T47D (cell line): Measurements from ENCODE around the gene CGREF1.
A peak's percentile ranks its signal among the peaks of the same experiment; 100 is the strongest.
"Not testable (repeated sequence)": the region's sequence is repeated elsewhere in the genome, so short reads cannot be mapped to it uniquely, and the experiment has no call there.

ENCODE experiments used
- DNase-seq, 2 experiments: peaks; one replicate each; pipeline versions ENCODE4 v3.0.0 to v3.0.0-alpha.2; 2011 to 2012; ENCODE audit warnings: low read depth in 1 of 2, low spot score in 1 of 2
- JUND ChIP-seq: IDR thresholded peaks from 2 replicates; pipeline ENCODE4 v1.6.1; 2012; ENCODE audit warnings: low read depth
- in situ Hi-C: cut with HindIII; loops from 2 replicates; pipeline ENCODE4 v1.10.0; 2016; ENCODE audit warnings: low sequenced_read_pairs, low pct_unique_long_range_greater_than_20kb

Gene CGREF1

DNA sequence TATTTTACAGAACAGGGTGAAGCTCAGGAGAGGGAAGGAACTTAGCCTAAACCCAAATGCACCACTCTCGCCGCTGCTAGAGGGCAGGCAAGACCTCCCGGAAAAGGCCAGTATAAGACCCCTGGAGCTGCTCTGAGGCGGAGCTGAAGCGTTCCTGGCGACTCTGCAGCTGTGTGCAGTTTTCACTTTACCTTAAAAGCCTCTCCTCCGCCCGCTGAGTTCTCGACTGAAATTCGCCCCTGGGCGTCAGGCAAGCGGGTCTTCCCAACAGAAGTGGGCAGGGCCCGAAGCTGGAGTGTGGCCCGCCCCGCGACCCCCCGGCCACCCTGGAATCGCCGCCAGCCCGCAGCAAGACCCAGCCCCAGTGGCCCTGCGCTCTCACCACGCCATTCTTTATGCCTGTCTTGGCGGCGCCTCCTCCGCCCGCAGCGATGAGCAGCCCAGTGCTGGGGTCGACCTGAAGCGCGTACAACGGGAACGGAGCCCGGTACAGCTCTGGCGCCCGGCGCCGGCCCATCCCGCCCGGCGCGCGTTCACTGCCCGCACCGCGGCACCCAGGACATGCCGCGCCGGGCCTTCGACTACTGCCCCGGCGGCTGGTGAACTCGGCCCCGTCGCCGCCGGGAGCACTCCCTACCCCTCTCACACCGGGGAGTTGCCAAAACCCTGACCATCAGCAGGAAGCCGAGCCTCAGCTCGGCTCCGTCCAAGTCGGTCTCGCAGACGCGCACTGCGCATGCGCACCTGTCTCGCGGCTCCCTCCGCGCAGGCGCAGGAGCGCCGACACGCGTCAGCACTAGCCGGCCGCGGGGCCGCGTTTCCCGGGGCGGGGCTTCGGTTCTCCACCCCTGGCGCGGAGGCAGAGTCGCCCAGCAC is 15.2 kb upstream of the CGREF1 start, which contains the start of gene PREB:
Gene PREB, minus strand, starts transcription at position 732 of the 876 bp plus-strand sequence. Its CDS starts 215 bp downstream, at position 517.
- peak; percentile 90 to 94 for DNase-seq
- TF ChIP-seq JUND = no peak
- in situ Hi-C loops = no loop called here

DNA sequence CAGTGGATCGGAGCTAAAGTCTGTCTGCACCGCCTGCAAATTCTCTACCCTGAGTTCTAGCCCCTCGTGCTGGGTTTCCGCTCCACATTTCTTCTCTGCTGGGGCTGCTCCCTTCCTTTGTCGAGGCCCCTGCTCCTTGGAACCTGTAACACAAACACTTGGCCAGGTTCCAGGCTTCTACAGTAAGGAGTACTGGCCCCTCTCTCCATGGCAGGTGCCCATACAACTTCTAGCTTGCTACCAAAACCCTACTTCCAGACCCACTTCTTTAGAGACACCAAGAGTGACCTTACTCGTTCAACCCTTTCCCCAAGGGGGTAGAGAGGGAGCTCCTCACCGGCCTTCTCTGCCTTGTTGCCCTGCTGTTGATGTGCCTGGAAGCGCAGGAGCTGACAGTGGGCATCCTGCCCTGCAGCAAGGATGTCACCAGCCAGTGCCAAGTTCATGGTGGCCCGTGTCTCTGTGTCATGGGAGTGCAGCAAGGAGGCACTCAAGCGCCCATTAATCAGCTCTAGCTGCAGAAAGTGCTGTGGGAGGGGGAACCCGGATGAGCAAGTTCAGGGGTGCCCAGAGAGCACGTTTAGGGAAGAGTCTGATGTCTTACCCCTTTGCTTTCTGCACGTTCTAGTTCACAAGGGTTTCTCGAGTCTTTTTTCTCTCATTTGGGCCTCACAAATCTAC is 14.4 kb upstream of the CGREF1 start:
- DNase-seq = no peak
- in situ Hi-C loops = no loop called here
- no peak for TF ChIP-seq JUND

DNA sequence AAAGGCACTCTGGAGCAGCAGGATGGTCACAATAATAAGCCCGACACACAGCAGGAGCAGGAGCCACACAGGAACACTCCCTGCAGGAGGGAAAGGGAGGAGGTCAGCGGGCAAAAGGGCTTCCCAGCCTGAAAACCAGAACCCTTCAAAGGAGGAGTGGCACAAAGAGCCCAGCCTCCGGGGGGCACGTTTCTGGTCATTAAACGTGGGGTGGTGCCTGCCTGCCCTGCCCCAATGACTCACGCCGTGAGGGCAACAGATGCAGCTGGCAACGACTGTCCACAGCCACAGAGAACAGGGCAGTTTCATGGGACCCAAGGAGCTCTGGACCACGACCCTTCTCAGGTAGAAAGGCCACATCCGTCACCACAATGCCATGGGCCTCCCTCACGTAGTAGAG is 12.5 kb upstream of the CGREF1 start:
- TF ChIP-seq JUND = no peak
- DNase-seq = no peak
- in situ Hi-C loops = no loop called here

GRCh38 chr2:27130396-27130795 is 11.5 kb upstream of the CGREF1 start:
- in situ Hi-C loops = no loop called here
- no peak for DNase-seq
- no peak for TF ChIP-seq JUND

- in situ Hi-C loops = no loop called here
- no peak for TF ChIP-seq JUND
- no peak for DNase-seq
Measured at GRCh38 chr2:27128668-27129571, 10.0 kb upstream of the CGREF1 start.

- in situ Hi-C loops = no loop called here
- DNase-seq = no peak
- TF ChIP-seq JUND = no peak
Measured at GRCh38 chr2:27127883-27128667, 9.1 kb upstream of the CGREF1 start.

DNA sequence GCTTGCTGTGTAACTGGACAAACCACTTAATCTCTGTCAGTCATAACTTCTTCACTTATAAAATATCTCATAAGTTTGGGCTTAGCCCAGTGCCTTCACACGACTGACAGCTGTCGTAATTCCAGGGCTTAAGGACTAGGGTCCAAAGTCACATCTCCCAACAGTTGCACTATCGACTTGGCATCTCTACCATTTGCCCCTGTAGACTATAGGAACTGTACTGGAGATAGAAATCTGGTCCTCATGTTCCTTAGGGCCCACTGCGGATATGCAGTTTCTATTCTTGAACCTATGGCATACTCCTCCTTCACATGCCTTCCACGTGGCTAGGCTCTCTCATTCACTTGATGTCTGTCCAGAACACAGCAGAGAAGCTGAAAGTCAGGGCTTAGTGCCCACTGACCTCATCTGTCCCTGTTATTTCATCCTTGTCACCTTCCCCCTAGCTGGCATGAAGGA is 7.4 kb upstream of the CGREF1 start:
- no peak for TF ChIP-seq JUND
- in situ Hi-C loops = no loop called here
- no peak for DNase-seq

DNA sequence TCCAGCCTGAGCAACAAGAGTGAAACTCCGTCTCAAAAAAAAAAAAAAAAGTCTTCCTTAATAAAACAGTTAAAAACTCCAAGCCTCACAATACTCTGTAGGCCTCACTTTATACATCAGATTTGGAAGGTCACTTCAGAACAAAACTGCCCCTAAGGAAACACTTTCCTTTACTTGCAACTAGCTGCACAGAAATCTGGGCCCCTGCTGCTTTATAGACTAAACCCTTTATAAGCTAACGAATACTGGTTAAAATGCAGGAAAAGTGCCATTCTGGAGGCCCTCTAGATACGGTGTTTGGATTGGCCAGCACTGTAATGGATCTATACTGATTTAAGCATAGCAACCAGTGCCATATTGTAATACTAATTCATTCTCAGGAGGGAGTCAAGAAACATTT is 6.2 kb upstream of the CGREF1 start:
- in situ Hi-C loops = no loop called here
- DNase-seq = no peak
- TF ChIP-seq JUND = no peak

DNA sequence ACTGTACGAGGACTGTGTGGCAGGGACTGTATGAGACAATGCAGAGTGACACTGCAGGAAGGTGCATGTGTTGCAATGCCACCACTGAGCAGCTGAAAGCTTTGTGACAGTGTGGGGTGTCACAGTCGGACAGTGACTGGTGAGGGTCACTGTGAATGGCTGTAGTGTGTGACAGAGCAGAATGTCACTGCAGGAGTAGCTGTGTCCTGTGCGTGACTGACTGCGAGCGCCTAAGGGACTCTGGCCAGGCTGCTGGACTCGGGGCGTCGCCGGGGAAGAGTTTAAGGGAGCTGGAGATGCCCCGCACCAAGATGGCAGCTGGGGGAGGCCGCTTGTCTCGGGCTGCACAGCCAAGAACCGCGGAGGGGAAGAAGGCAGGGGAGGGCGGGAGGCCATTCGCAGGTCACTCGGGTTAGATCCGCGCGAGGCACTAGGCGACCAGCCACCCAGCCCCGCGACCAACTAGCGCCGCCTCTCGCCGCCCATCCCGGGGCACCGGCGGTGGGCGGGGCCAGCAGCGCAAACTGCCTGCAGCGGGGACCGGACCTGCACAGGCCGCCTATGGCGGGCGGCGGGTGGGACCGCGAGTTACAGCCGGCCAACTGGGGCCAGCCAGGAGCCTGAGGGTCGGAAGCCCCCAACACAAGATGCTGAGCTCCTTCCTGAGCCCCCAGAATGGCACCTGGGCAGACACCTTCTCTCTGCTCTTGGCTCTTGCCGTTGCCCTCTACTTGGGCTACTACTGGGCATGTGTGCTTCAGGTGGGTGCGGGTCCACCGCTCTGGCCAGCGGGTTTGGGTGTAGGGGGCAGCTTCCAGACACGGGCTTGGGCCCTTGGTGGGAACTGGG is 4.6 kb upstream of the CGREF1 start, which contains the start of gene ABHD1:
Gene ABHD1, plus strand, starts transcription at position 514 of the 849 bp plus-strand sequence. Its CDS starts 134 bp downstream, at position 648.
- peak; percentile 39 to 51 for DNase-seq
- in situ Hi-C loops = no loop called here
- TF ChIP-seq JUND = no peak

GRCh38 chr2:27122791-27123190 is 3.9 kb upstream of the CGREF1 start:
- TF ChIP-seq JUND = no peak
- DNase-seq = no peak
- in situ Hi-C loops = no loop called here

DNA sequence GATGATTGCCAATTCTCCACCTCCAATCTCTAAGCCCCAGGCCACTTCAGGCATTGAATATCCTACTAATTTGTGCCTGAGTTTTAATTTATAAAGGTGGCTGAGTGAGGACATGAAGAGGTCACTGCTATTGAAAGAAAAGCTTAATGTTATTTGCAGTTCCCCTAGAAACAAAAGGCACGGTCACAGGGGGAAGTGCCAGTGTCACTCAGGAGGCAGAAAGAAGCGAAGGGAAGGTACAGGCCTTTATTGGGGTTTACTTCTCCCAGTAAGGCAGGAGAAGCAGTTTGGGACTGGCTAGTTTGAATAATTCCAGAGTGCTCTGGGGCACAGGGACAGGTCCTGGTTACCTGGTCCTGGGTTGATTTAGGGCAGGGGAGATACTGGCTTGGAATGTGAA is 3.0 kb upstream of the CGREF1 start:
- TF ChIP-seq JUND = no peak
- DNase-seq = no peak
- in situ Hi-C loops = no loop called here

GRCh38 chr2:27119330-27119670 is 372 bp upstream of the CGREF1 start:
- in situ Hi-C loops, DNase-seq: not testable (repeated sequence)
